HL-60 (cell line): ENCODE data around the gene CASP1.

Source experiments
- DNase-seq, 2 experiments: peaks; one replicate each; pipeline ENCODE4 v3.0.0-alpha.2; 2010 to 2020; ENCODE audit warnings: low read depth in 1 of 2, low spot score in 1 of 2
- H3K27ac ChIP-seq: fragments of 250-450 bp; sonication (Bioruptor Pico); replicated peaks from 2 replicates; pipeline ENCODE4 v1.5.1; 2020; ENCODE audit warnings: mild to moderate bottlenecking, moderate library complexity
- H3K27me3 ChIP-seq: fragments of 250-450 bp; sonication (Bioruptor Pico); 2 replicates; pipeline ENCODE4 v1.5.1; 2021; ENCODE audit warnings: mild to moderate bottlenecking, moderate library complexity; ENCODE audit not compliant: insufficient read depth, poor library complexity, severe bottlenecking
- H3K4me3 ChIP-seq: replicated peaks from 2 replicates; pipeline ENCODE4 v1.5.1; 2011; ENCODE audit warnings: mild to moderate bottlenecking, control low read depth, low read length; ENCODE audit not compliant: insufficient read depth
- GABPA ChIP-seq: IDR thresholded peaks from 2 replicates; pipeline ENCODE4 v1.6.1; 2012; ENCODE audit warnings: low read depth
- POLR2AphosphoS5 ChIP-seq: IDR thresholded peaks from 2 replicates; pipeline ENCODE4 v1.6.1; 2012; ENCODE audit warnings: low read depth
- REST ChIP-seq: IDR thresholded peaks from 2 replicates; pipeline ENCODE4 v1.6.1; 2012; ENCODE audit warnings: low read depth; ENCODE audit not compliant: insufficient replicate concordance
- SPI1 ChIP-seq: IDR thresholded peaks from 2 replicates; pipeline ENCODE4 v1.6.1; 2012; ENCODE audit warnings: low read depth, mild to moderate bottlenecking, borderline replicate concordance
- TF ChIP-seq, protein P1 (sequence below): IDR thresholded peaks from one replicate; pipeline ENCODE4 v1.5.1; 2011; ENCODE audit warnings: low read length, control low read depth, inconsistent platforms; ENCODE audit not compliant: insufficient read depth

CASP1 gene

GRCh38 chr11:105023003-105023402 is 11.9 kb downstream of the CASP1 start, which contains the start of gene CASP5:
Gene CASP5, minus strand, starts transcription at chr11:105023168. Its CDS starts 32 bp downstream, at chr11:105023136.
- TF ChIP-seq GABPA (no peak), SPI1 (no peak)
- TF ChIP-seq, protein P1, sequence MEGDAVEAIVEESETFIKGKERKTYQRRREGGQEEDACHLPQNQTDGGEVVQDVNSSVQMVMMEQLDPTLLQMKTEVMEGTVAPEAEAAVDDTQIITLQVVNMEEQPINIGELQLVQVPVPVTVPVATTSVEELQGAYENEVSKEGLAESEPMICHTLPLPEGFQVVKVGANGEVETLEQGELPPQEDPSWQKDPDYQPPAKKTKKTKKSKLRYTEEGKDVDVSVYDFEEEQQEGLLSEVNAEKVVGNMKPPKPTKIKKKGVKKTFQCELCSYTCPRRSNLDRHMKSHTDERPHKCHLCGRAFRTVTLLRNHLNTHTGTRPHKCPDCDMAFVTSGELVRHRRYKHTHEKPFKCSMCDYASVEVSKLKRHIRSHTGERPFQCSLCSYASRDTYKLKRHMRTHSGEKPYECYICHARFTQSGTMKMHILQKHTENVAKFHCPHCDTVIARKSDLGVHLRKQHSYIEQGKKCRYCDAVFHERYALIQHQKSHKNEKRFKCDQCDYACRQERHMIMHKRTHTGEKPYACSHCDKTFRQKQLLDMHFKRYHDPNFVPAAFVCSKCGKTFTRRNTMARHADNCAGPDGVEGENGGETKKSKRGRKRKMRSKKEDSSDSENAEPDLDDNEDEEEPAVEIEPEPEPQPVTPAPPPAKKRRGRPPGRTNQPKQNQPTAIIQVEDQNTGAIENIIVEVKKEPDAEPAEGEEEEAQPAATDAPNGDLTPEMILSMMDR: no peak
- Histone ChIP-seq H3K4me3 (no peak within 1 kb of the TSS), H3K27ac (no peak within 1 kb of the TSS), H3K27me3 (no peaks in the 10 kb centered on the region)
- peak in 1 of 2 experiments; percentile 5 for DNase-seq

- Histone ChIP-seq H3K27ac (no peak overlapping the region), H3K27me3 (no peaks in the 10 kb centered on the region), H3K4me3 (no peak overlapping the region)
- DNase-seq: no peak
- TF ChIP-seq, protein P1: no peak
- TF ChIP-seq SPI1: no peak
- TF ChIP-seq POLR2AphosphoS5: no peak
- no peak for TF ChIP-seq REST
- TF ChIP-seq GABPA: no peak
Observed at GRCh38 chr11:105022527-105022926, 12.4 kb downstream of the CASP1 start.

DNA sequence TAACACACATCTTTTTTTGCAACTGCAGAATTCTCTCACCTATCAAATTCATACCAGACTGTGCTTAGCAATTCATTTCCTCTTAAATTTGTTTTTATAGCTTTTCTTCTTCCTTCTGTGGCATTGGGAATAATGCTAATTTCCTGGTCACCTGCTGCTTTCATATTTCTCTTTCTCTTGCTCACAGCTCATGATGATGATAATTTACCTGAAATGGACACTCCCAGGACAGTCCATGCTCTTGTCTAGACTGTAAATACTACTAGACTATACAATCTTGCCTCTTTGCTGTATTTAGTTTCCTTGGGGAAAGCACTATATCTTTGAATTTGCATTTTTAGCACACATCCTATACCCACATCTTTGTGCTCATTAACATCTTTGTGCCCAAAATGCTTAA is 27.5 kb downstream of the CASP1 start:
- Histone ChIP-seq H3K27me3 (no peaks in the 10 kb centered on the region), H3K4me3 (no peak overlapping the region), H3K27ac (no peak overlapping the region)
- no peak for DNase-seq
- TF ChIP-seq, protein P1: no peak
- TF ChIP-seq GABPA (no peak), REST (no peak), SPI1 (no peak), POLR2AphosphoS5 (no peak)

GRCh38 chr11:105005451-105005845 is 29.5 kb downstream of the CASP1 start:
- Histone ChIP-seq H3K4me3 (no peak overlapping the region), H3K27ac (no peak overlapping the region), H3K27me3 (no peaks in the 10 kb centered on the region)
- no peak for DNase-seq
- TF ChIP-seq POLR2AphosphoS5: no peak
- no peak for TF ChIP-seq REST
- no peak for TF ChIP-seq GABPA
- no peak for TF ChIP-seq SPI1
- TF ChIP-seq, protein P1: no peak
